GM12875 (cell line): ENCODE measurements around the gene TNNC1.

Source experiments
- H3K4me3 ChIP-seq: one replicate; pipeline ENCODE4 v1.5.1; 2011; ENCODE audit warnings: low read depth, low read length, control low read depth
- TF ChIP-seq, protein P1 (sequence below): IDR thresholded peaks from 2 replicates; pipeline ENCODE4 v1.5.1; 2011; ENCODE audit warnings: low read depth, mild to moderate bottlenecking, control low read depth, inconsistent platforms, low read length, moderate library complexity, borderline replicate concordance; ENCODE audit not compliant: insufficient read depth

TNNC1 gene

DNA sequence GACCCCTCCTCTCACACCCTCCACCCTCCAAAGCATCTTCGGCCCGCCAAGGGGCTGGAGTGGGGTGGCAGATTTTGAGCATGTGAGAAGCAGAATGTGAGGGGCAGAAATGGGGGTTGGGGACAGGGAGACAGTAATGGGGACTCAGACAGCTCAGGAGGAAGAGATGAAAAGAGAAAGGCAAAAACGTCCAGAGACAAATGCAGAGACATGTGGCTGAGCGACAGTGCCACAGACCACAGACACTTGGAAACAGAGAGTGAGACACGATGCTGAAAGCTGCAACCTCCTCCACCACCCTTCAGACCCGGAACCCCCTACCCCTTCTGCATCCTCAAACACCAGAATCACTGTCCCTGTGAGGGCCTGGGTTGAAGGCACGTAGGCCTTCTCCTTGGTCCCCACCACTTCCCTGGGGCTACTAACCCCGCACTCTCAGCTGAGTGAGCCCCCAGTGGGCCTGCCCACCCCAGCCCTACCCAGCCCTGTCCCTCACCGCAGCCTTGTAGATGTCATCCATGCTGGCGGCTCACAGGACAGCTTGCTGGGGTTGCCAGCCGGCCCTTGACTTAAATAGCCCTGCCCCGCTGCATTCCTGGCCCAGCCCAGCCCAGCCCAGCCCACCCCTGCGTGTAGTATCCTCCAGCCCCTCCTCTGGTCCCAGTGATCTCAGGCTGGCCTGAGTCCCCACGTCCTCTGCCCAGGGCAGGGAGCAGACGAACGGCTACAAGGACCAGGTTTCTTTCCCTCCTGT, at the start of gene TNNC1:
Gene TNNC1 (minus strand): TSS at position 546 of the 754 bp plus-strand sequence. CDS start 26 bp downstream, at position 520.
- TF ChIP-seq, protein P1, sequence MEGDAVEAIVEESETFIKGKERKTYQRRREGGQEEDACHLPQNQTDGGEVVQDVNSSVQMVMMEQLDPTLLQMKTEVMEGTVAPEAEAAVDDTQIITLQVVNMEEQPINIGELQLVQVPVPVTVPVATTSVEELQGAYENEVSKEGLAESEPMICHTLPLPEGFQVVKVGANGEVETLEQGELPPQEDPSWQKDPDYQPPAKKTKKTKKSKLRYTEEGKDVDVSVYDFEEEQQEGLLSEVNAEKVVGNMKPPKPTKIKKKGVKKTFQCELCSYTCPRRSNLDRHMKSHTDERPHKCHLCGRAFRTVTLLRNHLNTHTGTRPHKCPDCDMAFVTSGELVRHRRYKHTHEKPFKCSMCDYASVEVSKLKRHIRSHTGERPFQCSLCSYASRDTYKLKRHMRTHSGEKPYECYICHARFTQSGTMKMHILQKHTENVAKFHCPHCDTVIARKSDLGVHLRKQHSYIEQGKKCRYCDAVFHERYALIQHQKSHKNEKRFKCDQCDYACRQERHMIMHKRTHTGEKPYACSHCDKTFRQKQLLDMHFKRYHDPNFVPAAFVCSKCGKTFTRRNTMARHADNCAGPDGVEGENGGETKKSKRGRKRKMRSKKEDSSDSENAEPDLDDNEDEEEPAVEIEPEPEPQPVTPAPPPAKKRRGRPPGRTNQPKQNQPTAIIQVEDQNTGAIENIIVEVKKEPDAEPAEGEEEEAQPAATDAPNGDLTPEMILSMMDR: no peak
- peak within 1 kb of the TSS; percentile 87 for H3K4me3 ChIP-seq

DNA sequence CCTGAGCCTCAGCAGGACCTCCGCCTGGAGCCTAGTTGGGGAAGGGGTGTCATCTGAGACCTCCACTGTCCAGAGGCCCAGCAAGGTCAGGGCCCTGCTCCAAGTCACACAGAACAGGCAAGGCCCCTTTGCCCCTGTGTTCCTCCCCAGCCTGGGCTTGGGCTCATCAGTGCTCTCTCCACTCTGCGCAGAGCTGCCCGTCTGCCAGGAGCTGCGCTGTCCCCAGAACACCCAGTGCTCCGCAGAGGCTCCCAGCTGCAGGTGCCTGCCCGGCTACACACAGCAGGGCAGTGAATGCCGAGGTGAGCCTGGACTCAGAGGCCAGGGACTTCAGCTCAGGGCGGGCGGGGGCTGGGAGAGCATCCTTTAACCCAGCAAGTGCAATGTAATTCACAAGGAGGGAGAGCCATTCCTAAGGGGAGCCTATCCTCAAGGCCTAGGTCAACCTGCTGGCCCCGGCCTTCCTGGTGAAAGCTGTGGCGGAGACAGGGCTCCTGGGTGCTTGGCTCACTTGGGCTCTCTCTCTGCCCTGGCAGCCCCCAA, 49.0 kb upstream of the TNNC1 start:
- no peak overlapping the region for H3K4me3 ChIP-seq
- TF ChIP-seq, protein P1: no peak

DNA sequence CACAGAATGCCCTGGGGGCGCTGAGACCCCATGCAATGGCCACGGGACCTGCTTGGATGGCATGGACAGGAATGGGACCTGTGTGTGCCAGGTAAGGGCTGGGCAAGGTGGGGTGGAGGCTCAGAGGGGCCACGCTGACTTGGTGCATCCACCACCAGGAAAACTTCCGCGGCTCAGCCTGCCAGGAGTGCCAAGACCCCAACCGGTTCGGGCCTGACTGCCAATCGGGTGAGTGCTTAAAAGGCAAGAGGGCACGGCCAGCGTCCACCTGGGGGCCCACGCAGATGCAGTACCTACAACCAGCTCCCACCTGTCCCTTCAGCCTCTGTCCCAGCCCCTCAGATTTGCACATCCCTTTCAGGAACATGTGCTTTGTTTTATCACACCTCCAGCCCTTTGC, 48.2 kb upstream of the TNNC1 start:
- TF ChIP-seq, protein P1: no peak
- no peak overlapping the region for H3K4me3 ChIP-seq

DNA sequence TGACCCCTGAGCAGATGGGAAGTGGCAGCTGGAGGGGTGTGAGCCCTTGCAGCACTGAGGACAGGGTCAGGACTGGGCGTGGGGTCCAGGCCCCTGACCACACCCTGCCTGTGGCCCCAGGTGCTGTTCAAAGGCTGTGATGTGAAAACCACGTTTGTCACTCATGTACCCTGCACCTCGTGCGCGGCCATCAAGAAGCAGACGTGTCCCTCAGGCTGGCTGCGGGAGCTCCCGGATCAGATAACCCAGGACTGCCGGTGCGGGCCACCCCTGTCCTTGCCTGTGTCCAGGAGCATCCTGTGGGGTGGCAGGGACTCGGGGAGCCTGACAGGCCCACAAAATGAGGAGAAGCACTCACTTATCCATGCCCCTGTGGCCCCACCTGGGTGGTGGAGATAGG, 47.2 kb upstream of the TNNC1 start:
- TF ChIP-seq, protein P1: no peak
- no peak overlapping the region for H3K4me3 ChIP-seq

DNA sequence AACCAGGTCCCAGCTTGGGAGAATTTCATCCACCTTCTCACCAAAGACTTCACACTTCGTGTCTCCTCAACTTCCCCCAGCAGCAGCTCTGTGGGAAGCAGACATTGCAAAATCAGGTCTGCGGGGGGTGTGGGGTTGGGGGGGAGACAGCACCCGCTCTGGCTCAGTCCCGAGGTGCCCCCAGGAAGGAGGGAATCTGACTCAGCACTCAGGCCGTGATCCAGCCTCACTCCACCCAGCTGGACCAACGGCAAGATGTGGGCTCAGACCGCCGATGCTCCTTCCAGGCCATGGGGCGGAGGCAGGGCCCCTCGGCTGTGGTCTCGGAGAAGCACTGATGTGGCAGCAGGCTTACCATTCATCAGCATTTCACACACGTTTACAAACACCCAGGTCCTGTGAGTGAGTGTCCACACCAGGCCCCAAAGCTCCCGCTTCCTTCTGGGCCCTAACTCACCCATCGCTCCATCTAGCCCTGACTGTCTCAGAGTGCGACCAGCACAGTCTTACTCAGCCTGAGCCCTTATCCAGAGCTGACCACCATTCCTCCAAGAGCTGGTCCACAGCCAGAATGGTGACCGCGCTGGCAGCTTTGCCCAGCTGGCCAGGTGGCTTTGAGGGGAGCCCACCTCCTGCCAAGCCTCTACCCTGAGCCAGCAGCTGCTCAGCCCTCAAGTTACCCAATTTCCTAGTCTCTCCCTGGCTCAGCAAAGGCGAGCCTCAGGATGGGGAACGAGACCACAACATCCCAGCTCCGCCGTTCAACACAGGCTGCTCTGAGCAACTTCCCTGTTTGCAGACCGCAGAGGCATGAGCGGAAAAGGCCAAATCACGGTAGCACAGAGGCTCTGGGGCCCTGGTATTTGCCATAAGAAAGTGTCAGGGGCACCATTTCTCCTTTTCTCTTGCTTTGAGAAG, 44.6 kb upstream of the TNNC1 start:
- TF ChIP-seq, protein P1: no peak
- H3K4me3 ChIP-seq: no peak overlapping the region

DNA sequence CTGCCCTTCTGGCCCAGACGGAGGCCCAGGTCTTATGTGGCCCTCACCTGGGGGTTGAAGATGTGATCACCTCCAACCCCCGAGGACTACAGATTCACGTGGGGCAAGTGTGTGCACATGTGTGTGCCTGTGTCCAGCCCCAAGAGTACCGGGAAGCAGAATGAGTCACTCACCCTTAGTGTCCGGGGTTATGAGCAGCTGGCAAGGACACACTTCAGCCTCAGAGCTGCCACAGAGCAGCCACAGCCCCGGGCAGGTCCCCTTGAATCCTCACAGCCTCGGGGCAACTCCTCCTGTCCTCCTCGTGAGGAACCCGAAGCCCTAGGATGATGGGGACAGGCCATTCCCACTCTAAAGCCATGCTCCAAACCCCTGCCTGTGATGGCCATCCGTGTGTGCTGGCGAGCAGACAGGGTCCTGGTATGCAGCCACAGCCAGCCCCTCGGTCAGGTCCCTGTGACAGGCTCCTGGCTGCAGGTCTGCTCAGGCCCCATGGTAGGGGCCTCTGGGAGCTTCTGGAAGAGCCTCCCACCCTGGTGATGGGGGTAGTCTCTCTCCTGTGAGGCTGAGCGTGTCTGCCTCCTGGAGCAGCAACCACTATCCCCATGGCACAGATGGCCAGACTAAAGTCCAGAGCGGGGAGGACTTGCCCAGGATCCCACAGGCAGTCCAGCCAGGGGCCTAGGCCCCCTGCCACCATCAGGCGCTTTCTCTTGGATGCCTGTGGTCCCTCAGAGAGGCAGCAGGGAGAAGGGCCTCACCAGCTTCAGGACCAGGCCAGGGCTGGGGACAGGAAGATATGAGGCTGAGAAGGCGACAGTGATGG, 42.1 kb upstream of the TNNC1 start:
- H3K4me3 ChIP-seq: no peak overlapping the region
- TF ChIP-seq, protein P1: no peak
